Measurements from ENCODE around the gene GPR153.

DNA sequence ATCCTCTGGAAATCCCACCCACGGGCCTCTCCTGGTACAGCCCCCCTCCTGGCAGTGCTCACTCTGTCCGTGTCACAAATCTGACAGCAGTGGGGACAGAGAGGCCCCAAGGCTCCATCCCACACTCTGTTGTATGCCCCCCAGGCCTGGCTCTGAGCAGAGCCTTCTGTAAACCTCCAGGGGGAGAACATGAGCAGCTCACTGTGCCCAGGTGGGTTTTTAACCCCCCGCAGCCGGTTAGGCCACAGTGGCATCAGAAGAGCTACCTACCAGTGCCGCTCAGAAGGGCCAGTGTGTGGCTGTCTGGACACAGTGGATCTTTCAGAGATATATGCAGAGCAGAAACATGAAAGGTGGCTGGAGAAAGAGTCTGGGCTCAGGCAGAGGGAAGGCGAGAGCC, 12.0 kb upstream of the GPR153 start:
- TF ChIP-seq, protein P1, sequence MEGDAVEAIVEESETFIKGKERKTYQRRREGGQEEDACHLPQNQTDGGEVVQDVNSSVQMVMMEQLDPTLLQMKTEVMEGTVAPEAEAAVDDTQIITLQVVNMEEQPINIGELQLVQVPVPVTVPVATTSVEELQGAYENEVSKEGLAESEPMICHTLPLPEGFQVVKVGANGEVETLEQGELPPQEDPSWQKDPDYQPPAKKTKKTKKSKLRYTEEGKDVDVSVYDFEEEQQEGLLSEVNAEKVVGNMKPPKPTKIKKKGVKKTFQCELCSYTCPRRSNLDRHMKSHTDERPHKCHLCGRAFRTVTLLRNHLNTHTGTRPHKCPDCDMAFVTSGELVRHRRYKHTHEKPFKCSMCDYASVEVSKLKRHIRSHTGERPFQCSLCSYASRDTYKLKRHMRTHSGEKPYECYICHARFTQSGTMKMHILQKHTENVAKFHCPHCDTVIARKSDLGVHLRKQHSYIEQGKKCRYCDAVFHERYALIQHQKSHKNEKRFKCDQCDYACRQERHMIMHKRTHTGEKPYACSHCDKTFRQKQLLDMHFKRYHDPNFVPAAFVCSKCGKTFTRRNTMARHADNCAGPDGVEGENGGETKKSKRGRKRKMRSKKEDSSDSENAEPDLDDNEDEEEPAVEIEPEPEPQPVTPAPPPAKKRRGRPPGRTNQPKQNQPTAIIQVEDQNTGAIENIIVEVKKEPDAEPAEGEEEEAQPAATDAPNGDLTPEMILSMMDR (IDR thresholded peaks at IDR 0.05), result no peak
- TF ChIP-seq EZH2 (IDR thresholded peaks at IDR 0.05; ENCODE audit: borderline replicate concordance, insufficient read depth, low read depth, low read length, poor library complexity, severe bottlenecking), result no peak
